Measurements from ENCODE around the gene PRKN. TPM values are rescaled to one million over a fixed set of nuclear protein-coding genes. Genes with fewer than 3 reads are reported as not detected.

The PRKN gene
- total RNA-seq, 1 donor from 2014 or later, result 5.1 TPM

DNA sequence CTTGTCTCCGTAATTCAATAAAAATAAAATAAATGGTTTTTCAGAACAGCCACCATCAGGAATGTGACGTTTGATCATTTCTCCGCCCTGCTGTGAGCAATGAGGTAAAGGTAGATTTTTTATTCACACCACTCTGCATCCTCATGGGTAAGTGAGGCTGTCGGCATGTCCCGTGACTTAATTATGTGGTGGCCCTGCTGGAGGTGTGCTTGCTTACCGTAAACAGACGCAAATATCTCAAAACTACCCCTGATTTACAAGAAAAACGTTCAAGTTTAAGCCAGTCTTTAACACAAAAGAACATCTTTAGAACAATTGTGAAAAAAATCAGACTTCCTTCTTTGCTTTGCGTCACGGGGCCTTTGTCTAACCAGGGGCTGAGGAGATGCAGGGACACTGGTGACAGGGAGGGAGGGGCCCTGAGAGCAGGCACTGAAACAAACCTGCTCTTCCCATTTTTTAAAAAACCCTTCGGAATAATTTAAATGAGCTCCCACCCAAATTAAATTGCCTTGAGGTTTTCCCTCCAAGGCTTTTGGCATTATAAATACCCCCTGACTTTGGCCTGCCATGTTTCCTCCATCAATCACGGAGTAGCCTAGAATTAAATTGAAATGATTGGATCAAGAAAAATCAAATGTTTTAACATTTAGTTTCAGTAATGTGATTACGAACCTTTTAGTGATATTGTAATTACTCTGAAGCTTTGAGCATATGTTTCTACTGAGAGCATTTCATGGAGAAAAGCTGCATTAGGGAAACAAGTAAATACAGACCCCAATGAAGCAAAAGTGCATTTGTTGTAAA, 13.4 kb downstream of the PRKN start:
- DNase-seq (ENCODE audit: low spot score), result no peak
- H3K4me3 Mint-ChIP-seq (ENCODE audit: unreplicated experiment), result no peak overlapping the region
- H3K9me3 Mint-ChIP-seq (ENCODE audit: unreplicated experiment), result no peaks in the 10 kb centered on the region
- peak overlapping the region; percentile 20 for H3K27ac Mint-ChIP-seq (ENCODE audit: unreplicated experiment)
- peaks cover 4% of the 10 kb centered on the region for H3K4me1 Mint-ChIP-seq (ENCODE audit: unreplicated experiment)
- no peaks in the 10 kb centered on the region for H3K36me3 Mint-ChIP-seq (ENCODE audit: low read depth, unreplicated experiment)
- TF ChIP-seq, protein P1, sequence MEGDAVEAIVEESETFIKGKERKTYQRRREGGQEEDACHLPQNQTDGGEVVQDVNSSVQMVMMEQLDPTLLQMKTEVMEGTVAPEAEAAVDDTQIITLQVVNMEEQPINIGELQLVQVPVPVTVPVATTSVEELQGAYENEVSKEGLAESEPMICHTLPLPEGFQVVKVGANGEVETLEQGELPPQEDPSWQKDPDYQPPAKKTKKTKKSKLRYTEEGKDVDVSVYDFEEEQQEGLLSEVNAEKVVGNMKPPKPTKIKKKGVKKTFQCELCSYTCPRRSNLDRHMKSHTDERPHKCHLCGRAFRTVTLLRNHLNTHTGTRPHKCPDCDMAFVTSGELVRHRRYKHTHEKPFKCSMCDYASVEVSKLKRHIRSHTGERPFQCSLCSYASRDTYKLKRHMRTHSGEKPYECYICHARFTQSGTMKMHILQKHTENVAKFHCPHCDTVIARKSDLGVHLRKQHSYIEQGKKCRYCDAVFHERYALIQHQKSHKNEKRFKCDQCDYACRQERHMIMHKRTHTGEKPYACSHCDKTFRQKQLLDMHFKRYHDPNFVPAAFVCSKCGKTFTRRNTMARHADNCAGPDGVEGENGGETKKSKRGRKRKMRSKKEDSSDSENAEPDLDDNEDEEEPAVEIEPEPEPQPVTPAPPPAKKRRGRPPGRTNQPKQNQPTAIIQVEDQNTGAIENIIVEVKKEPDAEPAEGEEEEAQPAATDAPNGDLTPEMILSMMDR (IDR thresholded peaks at IDR 0.05; ENCODE audit: unreplicated experiment), result no peak
- no peaks in the 10 kb centered on the region for H3K27me3 Mint-ChIP-seq (ENCODE audit: unreplicated experiment)

DNA sequence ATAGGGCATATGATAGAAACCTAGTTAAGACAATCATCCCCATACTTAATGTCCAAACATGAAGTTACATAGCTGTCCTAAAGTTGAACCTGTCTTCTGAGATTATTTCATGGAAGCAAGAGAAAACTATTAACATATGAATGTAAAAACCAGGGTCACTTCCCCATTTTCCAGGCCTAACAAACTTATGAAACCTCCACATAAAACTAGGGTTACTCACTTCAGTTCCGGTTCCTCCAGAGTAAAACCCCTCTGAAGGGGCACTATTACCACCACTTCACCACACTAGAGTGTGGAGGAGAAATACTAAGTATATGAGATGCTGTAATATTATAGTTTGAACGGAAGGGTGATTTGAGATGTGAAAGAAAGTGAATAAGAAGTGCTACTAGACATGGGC, 14.9 kb downstream of the PRKN start:
- DNase-seq (ENCODE audit: low spot score), result no peak
- TF ChIP-seq, protein P1 (IDR thresholded peaks at IDR 0.05; ENCODE audit: unreplicated experiment), result no peak
- H3K9me3 Mint-ChIP-seq (ENCODE audit: unreplicated experiment), result no peaks in the 10 kb centered on the region
- peak overlapping the region; percentile 7 for H3K27ac Mint-ChIP-seq (ENCODE audit: unreplicated experiment)
- H3K4me3 Mint-ChIP-seq (ENCODE audit: unreplicated experiment), result no peak overlapping the region
- peaks cover 4% of the 10 kb centered on the region for H3K4me1 Mint-ChIP-seq (ENCODE audit: unreplicated experiment)
- no peaks in the 10 kb centered on the region for H3K36me3 Mint-ChIP-seq (ENCODE audit: low read depth, unreplicated experiment)
- H3K27me3 Mint-ChIP-seq (ENCODE audit: unreplicated experiment), result no peaks in the 10 kb centered on the region

DNA sequence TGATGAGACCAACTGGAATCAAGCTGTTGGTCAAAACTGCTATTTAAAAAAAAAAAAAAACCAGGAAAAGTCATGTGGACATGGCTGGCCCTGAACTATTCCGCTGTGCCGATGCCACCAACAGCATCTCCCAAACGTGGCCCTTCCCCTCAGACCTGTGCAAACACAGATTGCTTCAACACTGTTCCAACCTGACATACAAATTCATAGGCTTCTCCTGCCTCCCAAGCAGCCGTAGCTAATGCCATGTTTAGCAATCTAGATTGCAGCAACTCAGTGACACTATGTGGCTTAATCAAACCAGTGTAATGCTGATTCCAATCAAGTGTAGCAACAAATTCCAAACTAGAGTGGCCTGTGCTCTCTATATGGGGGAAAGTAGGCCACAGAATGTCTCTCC, 16.2 kb downstream of the PRKN start:
- TF ChIP-seq, protein P1 (IDR thresholded peaks at IDR 0.05; ENCODE audit: unreplicated experiment), result no peak
- H3K27me3 Mint-ChIP-seq (ENCODE audit: unreplicated experiment), result no peaks in the 10 kb centered on the region
- no peak overlapping the region for H3K4me3 Mint-ChIP-seq (ENCODE audit: unreplicated experiment)
- DNase-seq (ENCODE audit: low spot score), result no peak
- no peak overlapping the region for H3K27ac Mint-ChIP-seq (ENCODE audit: unreplicated experiment)
- H3K9me3 Mint-ChIP-seq (ENCODE audit: unreplicated experiment), result no peaks in the 10 kb centered on the region
- peaks cover 4% of the 10 kb centered on the region for H3K4me1 Mint-ChIP-seq (ENCODE audit: unreplicated experiment)
- no peaks in the 10 kb centered on the region for H3K36me3 Mint-ChIP-seq (ENCODE audit: low read depth, unreplicated experiment)

- no peak for DNase-seq (ENCODE audit: low spot score)
- Mint-ChIP-seq H3K4me3 (ENCODE audit: unreplicated experiment) (no peak overlapping the region), H3K27me3 (ENCODE audit: unreplicated experiment) (no peaks in the 10 kb centered on the region), H3K9me3 (ENCODE audit: unreplicated experiment) (no peaks in the 10 kb centered on the region), H3K36me3 (ENCODE audit: low read depth, unreplicated experiment) (no peaks in the 10 kb centered on the region), H3K27ac (ENCODE audit: unreplicated experiment) (no peak overlapping the region), H3K4me1 (ENCODE audit: unreplicated experiment) (peaks cover 7% of the 10 kb centered on the region)
- TF ChIP-seq, protein P1 (IDR thresholded peaks at IDR 0.05; ENCODE audit: unreplicated experiment), result no peak
Measured at GRCh38 chr6:162710936-162711335, 16.6 kb downstream of the PRKN start.

DNA sequence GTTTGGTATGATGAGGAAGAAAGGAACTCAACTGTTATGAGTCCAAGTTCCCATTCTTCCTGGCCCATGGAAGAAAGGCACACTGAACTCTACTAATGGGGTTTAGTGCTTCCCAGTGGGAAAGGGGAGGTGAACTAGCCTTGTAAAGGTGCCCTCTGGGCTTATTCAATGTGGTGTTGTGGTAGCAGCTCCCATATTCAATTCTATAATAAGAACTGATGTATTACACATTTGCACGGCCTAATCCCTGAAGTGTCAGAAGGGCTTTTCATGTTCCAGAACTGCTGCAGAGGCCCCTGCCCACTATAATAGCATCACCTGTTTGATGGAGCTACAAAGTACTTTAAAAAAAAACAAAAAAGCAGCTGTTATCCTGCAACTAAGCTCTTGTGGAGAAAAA, 17.1 kb downstream of the PRKN start:
- Mint-ChIP-seq H3K4me3 (ENCODE audit: unreplicated experiment) (no peak overlapping the region), H3K36me3 (ENCODE audit: low read depth, unreplicated experiment) (no peaks in the 10 kb centered on the region), H3K27ac (ENCODE audit: unreplicated experiment) (no peak overlapping the region), H3K27me3 (ENCODE audit: unreplicated experiment) (no peaks in the 10 kb centered on the region), H3K4me1 (ENCODE audit: unreplicated experiment) (peaks cover 7% of the 10 kb centered on the region), H3K9me3 (ENCODE audit: unreplicated experiment) (no peaks in the 10 kb centered on the region)
- no peak for DNase-seq (ENCODE audit: low spot score)
- TF ChIP-seq, protein P1 (IDR thresholded peaks at IDR 0.05; ENCODE audit: unreplicated experiment), result no peak
